ENCODE data around the gene FGF3.
A peak's percentile ranks its signal among the peaks of the same experiment; 100 is the strongest.

FGF3 gene

GRCh38 chr11:69823641-69824265 lies 4.5 kb upstream of the FGF3 start:
- no peak for DNase-seq (ENCODE audit: low spot score)

- DNase-seq (ENCODE audit: low spot score) = no peak
These were observed 3.7 kb upstream of the FGF3 start for GRCh38 chr11:69822676-69823494.

GRCh38 chr11:69821511-69822040 lies 2.4 kb upstream of the FGF3 start:
- DNase-seq (ENCODE audit: low spot score) = no peak

- DNase-seq (ENCODE audit: low spot score) = no peak
These were observed 1.2 kb upstream of the FGF3 start for GRCh38 chr11:69820441-69820840.

GRCh38 chr11:69819541-69820070 lies 390 bp upstream of the FGF3 start:
- DNase-seq (ENCODE audit: low spot score) = no peak

GRCh38 chr11:69818231-69818602 lies 999 bp downstream of the FGF3 start:
- no peak for DNase-seq (ENCODE audit: low spot score)

GRCh38 chr11:69817265-69818230 lies 1.7 kb downstream of the FGF3 start:
- DNase-seq (ENCODE audit: low spot score) = peak; percentile 74

- no peak for DNase-seq (ENCODE audit: low spot score)
These were observed 2.5 kb downstream of the FGF3 start for GRCh38 chr11:69816671-69817070.

GRCh38 chr11:69815973-69816372 lies 3.2 kb downstream of the FGF3 start:
- DNase-seq (ENCODE audit: low spot score) = no peak

- DNase-seq (ENCODE audit: low spot score) = no peak
These were observed 4.3 kb downstream of the FGF3 start for GRCh38 chr11:69814902-69815301.

GRCh38 chr11:69814411-69814810 lies 4.8 kb downstream of the FGF3 start:
- no peak for DNase-seq (ENCODE audit: low spot score)

- DNase-seq (ENCODE audit: low spot score) = no peak
These were observed 5.4 kb downstream of the FGF3 start for GRCh38 chr11:69813839-69814238.

- no peak for DNase-seq (ENCODE audit: low spot score)
These were observed 6.3 kb downstream of the FGF3 start for GRCh38 chr11:69812946-69813345.

GRCh38 chr11:69812256-69812655 lies 7.0 kb downstream of the FGF3 start:
- DNase-seq (ENCODE audit: low spot score) = no peak

GRCh38 chr11:69811431-69811830 lies 7.8 kb downstream of the FGF3 start:
- DNase-seq (ENCODE audit: low spot score) = no peak

GRCh38 chr11:69810289-69811118 lies 8.7 kb downstream of the FGF3 start:
- no peak for DNase-seq (ENCODE audit: low spot score)

GRCh38 chr11:69808667-69809086 lies 10.5 kb downstream of the FGF3 start:
- DNase-seq (ENCODE audit: low spot score) = peak; percentile 74

GRCh38 chr11:69807106-69807815 lies 12.0 kb downstream of the FGF3 start:
- no peak for DNase-seq (ENCODE audit: low spot score)

- no peak for DNase-seq (ENCODE audit: low spot score)
These were observed 14.3 kb downstream of the FGF3 start for GRCh38 chr11:69804769-69805508.
